Testis (tissue), 3 donors: ENCODE results near the gene MLXIPL. TPM values are rescaled to one million over a fixed set of nuclear protein-coding genes. Genes with fewer than 3 reads are reported as not detected.
A peak's percentile ranks its signal among the peaks of the same experiment; 100 is the strongest.

Source experiments
- DNase-seq: peaks from one replicate; pipeline ENCODE4 v3.0.0-alpha.2; 2019
- H3K27ac ChIP-seq, 2 donors: fragments of 200-600 bp; sonication (generic); one replicate each; pipeline ENCODE4 v1.5.1; 2019
- H3K27me3 ChIP-seq: fragments of 200-600 bp; sonication (generic); one replicate; pipeline ENCODE4 v1.5.1; 2019
- H3K36me3 ChIP-seq: fragments of 200-600 bp; sonication (generic); one replicate; pipeline ENCODE4 v1.5.1; 2017; ENCODE audit warnings: low read depth; ENCODE audit errors: missing control alignments
- H3K4me1 ChIP-seq: fragments of 200-600 bp; sonication (generic); one replicate; pipeline ENCODE4 v1.5.1; 2019
- H3K4me3 ChIP-seq, 2 donors: fragments of 200-600 bp; sonication (generic); one replicate each; pipeline ENCODE4 v1.5.1; 2017 to 2019
- H3K9me3 ChIP-seq: fragments of 200-600 bp; sonication (generic); one replicate; pipeline ENCODE4 v1.5.1; 2017
- CTCF ChIP-seq, 3 experiments: fragments of 450-650 bp in 2 of 3; fragments of 200-600 bp in 1 of 3; sonication (generic) in 1 of 3; IDR thresholded peaks; one replicate each; pipeline ENCODE4 v1.5.1; 2016 to 2019; ENCODE audit warnings: antibody characterized with exemption in 3 of 3, mild to moderate bottlenecking in 2 of 3, moderate library complexity in 1 of 3
- POLR2A ChIP-seq: fragments of 450-650 bp; IDR thresholded peaks from one replicate; pipeline ENCODE4 v1.6.1; 2017; ENCODE audit warnings: antibody characterized with exemption, mild to moderate bottlenecking, moderate library complexity
- WGBS, 2 donors: methylation state at CpG; one replicate each; pipeline ENCODE4 v1.1.5; 2018; 5-methylcytosine and 5-hydroxymethylcytosine counted together
- intact Hi-C: fragments of 100-400 bp; cut with DNase I; formaldehyde crosslinking; loops from one replicate; pipeline ENCODE4 v1.15.1; 2023; ENCODE audit warnings: low total_unique reads
- polyA plus RNA-seq: library from polyadenylated mRNA; stranded (reverse); fragments of 350-450 nt; fragmentation: Illumina TruSeq; extraction: RNeasy Lipid Tissue Mini Kit (QIAGEN cat#74804); gene quantifications from one replicate; pipeline ENCODE4 v1.2.3, GENCODE V29; 2014; ENCODE audit warnings: low read depth, low replicate concordance; ENCODE audit not compliant: insufficient read depth
- total RNA-seq, 2 donors: library from RNA; depleted of rRNA; stranded (reverse); fragments of >200 nt; gene quantifications; one replicate each; pipeline ENCODE4 v1.2.3, GENCODE V29; 2016

MLXIPL gene
- total and polyA plus RNA-seq, 3 donors from 2014 or later, result 34.2 to 215 (median 160) TPM

GRCh38 chr7:73669288-73669701, 45.0 kb upstream of the MLXIPL start:
- Histone ChIP-seq H3K36me3 (no peaks in the 10 kb centered on the region), H3K4me1 (peaks cover 12% of the 10 kb centered on the region), H3K27ac (no peak overlapping the region), H3K27me3 (no peaks in the 10 kb centered on the region), H3K4me3 (no peak overlapping the region), H3K9me3 (no peaks in the 10 kb centered on the region)
- TF ChIP-seq CTCF (IDR thresholded peaks at IDR 0.05) (no peak), POLR2A (no peak)
- intact Hi-C loops, result no loop called here
- no peak for DNase-seq
- 75 to 81% methylated on average over 9 to 18 of the region's 19 CpGs for WGBS, 2 donors

GRCh38 chr7:73668886-73669230, 44.5 kb upstream of the MLXIPL start:
- H3K4me3 ChIP-seq, result peak overlapping the region in 1 of 2 donors; percentile 70
- peaks cover 12% of the 10 kb centered on the region for H3K4me1 ChIP-seq
- 21 to 27% methylated on average over 5 of the region's 5 CpGs for WGBS, 2 donors
- no peaks in the 10 kb centered on the region for H3K27me3 ChIP-seq
- DNase-seq, result no peak
- H3K36me3 ChIP-seq, result no peaks in the 10 kb centered on the region
- TF ChIP-seq POLR2A, result no peak
- TF ChIP-seq CTCF (IDR thresholded peaks at IDR 0.05), result no peak
- H3K9me3 ChIP-seq, result no peaks in the 10 kb centered on the region
- intact Hi-C loops, result no loop called here
- H3K27ac ChIP-seq, result peak overlapping the region in 1 of 2 donors; percentile 10

- intact Hi-C loops, result no loop called here
- peak overlapping the region in 1 of 2 donors; percentile 53 for H3K27ac ChIP-seq
- no peaks in the 10 kb centered on the region for H3K27me3 ChIP-seq
- H3K4me1 ChIP-seq, result peaks cover 6% of the 10 kb centered on the region
- no peak for TF ChIP-seq CTCF (IDR thresholded peaks at IDR 0.05)
- no peak for TF ChIP-seq POLR2A
- H3K9me3 ChIP-seq, result no peaks in the 10 kb centered on the region
- no peak for DNase-seq
- peak overlapping the region; percentile 70 to 72 for H3K4me3 ChIP-seq
- H3K36me3 ChIP-seq, result no peaks in the 10 kb centered on the region
- 0 to 2% methylated on average over 14 to 25 of the region's 52 CpGs for WGBS, 2 donors
Measured at GRCh38 chr7:73668103-73668885, 44.0 kb upstream of the MLXIPL start.

GRCh38 chr7:73667344-73668102, 43.2 kb upstream of the MLXIPL start, which contains the start of gene VPS37D:
VPS37D (plus strand) TSS chr7:73667831; CDS start chr7:73667959, 128 bp downstream.
- peak within 1 kb of the TSS in 1 of 2 donors; percentile 53 for H3K27ac ChIP-seq
- no peaks in the 10 kb centered on the region for H3K27me3 ChIP-seq
- intact Hi-C loops, result no loop called here
- DNase-seq, result peak; percentile 94
- H3K4me3 ChIP-seq, result peak within 1 kb of the TSS; percentile 70 to 72
- WGBS, 2 donors, result 4 to 8% methylated on average over 7 to 23 of the region's 79 CpGs
- H3K36me3 ChIP-seq, result no peaks in the 10 kb centered on the region
- H3K9me3 ChIP-seq, result no peaks in the 10 kb centered on the region
- H3K4me1 ChIP-seq, result peaks cover 5% of the 10 kb centered on the region
- peak; percentile 81 to 98 (median 92) for TF ChIP-seq CTCF (IDR thresholded peaks at IDR 0.05)
- TF ChIP-seq POLR2A, result no peak
